Glomerular endothelial cell (primary cell): ENCODE data around the gene TMEM225. TPM values are rescaled to one million over a fixed set of nuclear protein-coding genes. Genes with fewer than 3 reads are reported as not detected.

Experiments used
- total RNA-seq: library from RNA; depleted of rRNA; stranded (reverse); fragments of >200 nt; gene quantifications from 2 replicates; pipeline ENCODE4 v1.2.3, GENCODE V29; 2015

TMEM225 gene
- total RNA-seq, 1 donor from 2014 or later: not detected

Other genes starting within 250 kb of the TMEM225 start
- 5.4 and 5.8 TPM in 2 replicates for gene SCN3B, start 231.0 kb downstream of the TMEM225 start, total RNA-seq
- 6.9 and 7.3 TPM in 2 replicates for gene ZNF202, start 144.0 kb downstream of the TMEM225 start, total RNA-seq
- not detected in 2 replicates for gene OR6X1, start 131.2 kb downstream of the TMEM225 start, total RNA-seq
- gene OR6M1, start 79.3 kb downstream of the TMEM225 start, total RNA-seq: not detected in 2 replicates
- gene OR8D4, start 16.5 kb upstream of the TMEM225 start, total RNA-seq: not detected in 2 replicates
- gene OR4D5, start 53.9 kb upstream of the TMEM225 start, total RNA-seq: not detected in 2 replicates
- not detected in 2 replicates for gene OR6T1, start 58.2 kb upstream of the TMEM225 start, total RNA-seq
- gene OR10S1, start 92.1 kb upstream of the TMEM225 start, total RNA-seq: not detected in 2 replicates
- not detected in 2 replicates for gene OR10G6, start 109.5 kb upstream of the TMEM225 start, total RNA-seq
- gene OR10G4, start 127.3 kb upstream of the TMEM225 start, total RNA-seq: not detected in 2 replicates
- not detected in 2 replicates for gene OR10G9, start 137.3 kb upstream of the TMEM225 start, total RNA-seq
- gene OR10G8, start 141.1 kb upstream of the TMEM225 start, total RNA-seq: not detected in 2 replicates
- not detected in 2 replicates for gene OR10G7, start 155.7 kb upstream of the TMEM225 start, total RNA-seq
- gene VWA5A, start 229.8 kb upstream of the TMEM225 start, total RNA-seq: 9.1 and 12.9 TPM in 2 replicates